Osteoblast (primary cell): ENCODE results near the gene CHD6. TPM values are rescaled to one million over a fixed set of nuclear protein-coding genes. Genes with fewer than 3 reads are reported as not detected.

ENCODE experiments used
- DNase-seq: peaks from one replicate; pipeline ENCODE4 v3.0.0; 2011; ENCODE audit warnings: low spot score, mixed read lengths; ENCODE audit not compliant: insufficient read length; ENCODE audit errors: missing footprints
- H2AFZ ChIP-seq: 2 replicates; pipeline ENCODE4 v1.6.0; 2011; ENCODE audit warnings: mild to moderate bottlenecking, low read length
- H3K27ac ChIP-seq: 2 replicates; pipeline ENCODE4 v1.5.1; 2011; ENCODE audit warnings: mild to moderate bottlenecking, low read depth, low read length, moderate library complexity
- H3K27me3 ChIP-seq: 2 replicates; pipeline ENCODE4 v1.6.0; 2012; ENCODE audit warnings: mild to moderate bottlenecking, control low read depth, inconsistent platforms, low read length, moderate library complexity; ENCODE audit not compliant: insufficient read depth
- H3K36me3 ChIP-seq: 2 replicates; pipeline ENCODE4 v1.5.1; 2011; ENCODE audit warnings: mild to moderate bottlenecking, low read length, control low read depth, moderate library complexity; ENCODE audit not compliant: insufficient read depth
- H3K4me1 ChIP-seq: 2 replicates; pipeline ENCODE4 v1.5.1; 2011; ENCODE audit warnings: mild to moderate bottlenecking, low read length, control low read depth, moderate library complexity; ENCODE audit not compliant: insufficient read depth
- H3K4me2 ChIP-seq: 2 replicates; pipeline ENCODE4 v1.6.0; 2011; ENCODE audit warnings: mild to moderate bottlenecking, low read length; ENCODE audit not compliant: insufficient read depth
- H3K4me3 ChIP-seq: fragments of 200-600 bp; sonication (generic); 3 replicates; pipeline ENCODE4 v1.5.1; 2012; ENCODE audit warnings: mild to moderate bottlenecking, low read length, inconsistent platforms; ENCODE audit not compliant: insufficient read depth
- H3K79me2 ChIP-seq: 2 replicates; pipeline ENCODE4 v1.6.0; 2012; ENCODE audit warnings: mild to moderate bottlenecking, low read length, control low read depth, inconsistent platforms; ENCODE audit not compliant: insufficient read depth
- H3K9me3 ChIP-seq: 2 replicates; pipeline ENCODE4 v1.5.1; 2011; ENCODE audit warnings: low read depth, low read length, control low read depth
- H4K20me1 ChIP-seq: 2 replicates; pipeline ENCODE4 v1.6.0; 2012; ENCODE audit warnings: mild to moderate bottlenecking, low read length, control low read depth; ENCODE audit not compliant: insufficient read depth
- total RNA-seq: library from RNA; depleted of rRNA; stranded (reverse); fragments of >200 nt; gene quantifications from 2 replicates; pipeline ENCODE4 v1.2.3, GENCODE V29; 2012
- TF ChIP-seq, protein P1 (sequence below): IDR thresholded peaks from 2 replicates; pipeline ENCODE4 v1.5.1; 2011; ENCODE audit warnings: mild to moderate bottlenecking, low read depth, low read length, moderate library complexity; ENCODE audit errors: extremely low read depth

Gene CHD6
- total RNA-seq, 1 donor: 32.2 TPM

- H3K27me3 ChIP-seq: no peaks in the 10 kb centered on the region
- peaks cover 6% of the 10 kb centered on the region for H3K4me1 ChIP-seq
- H2AFZ ChIP-seq: no peak overlapping the region
- no peaks in the 10 kb centered on the region for H4K20me1 ChIP-seq
- no peak overlapping the region for H3K4me3 ChIP-seq
- TF ChIP-seq, protein P1, sequence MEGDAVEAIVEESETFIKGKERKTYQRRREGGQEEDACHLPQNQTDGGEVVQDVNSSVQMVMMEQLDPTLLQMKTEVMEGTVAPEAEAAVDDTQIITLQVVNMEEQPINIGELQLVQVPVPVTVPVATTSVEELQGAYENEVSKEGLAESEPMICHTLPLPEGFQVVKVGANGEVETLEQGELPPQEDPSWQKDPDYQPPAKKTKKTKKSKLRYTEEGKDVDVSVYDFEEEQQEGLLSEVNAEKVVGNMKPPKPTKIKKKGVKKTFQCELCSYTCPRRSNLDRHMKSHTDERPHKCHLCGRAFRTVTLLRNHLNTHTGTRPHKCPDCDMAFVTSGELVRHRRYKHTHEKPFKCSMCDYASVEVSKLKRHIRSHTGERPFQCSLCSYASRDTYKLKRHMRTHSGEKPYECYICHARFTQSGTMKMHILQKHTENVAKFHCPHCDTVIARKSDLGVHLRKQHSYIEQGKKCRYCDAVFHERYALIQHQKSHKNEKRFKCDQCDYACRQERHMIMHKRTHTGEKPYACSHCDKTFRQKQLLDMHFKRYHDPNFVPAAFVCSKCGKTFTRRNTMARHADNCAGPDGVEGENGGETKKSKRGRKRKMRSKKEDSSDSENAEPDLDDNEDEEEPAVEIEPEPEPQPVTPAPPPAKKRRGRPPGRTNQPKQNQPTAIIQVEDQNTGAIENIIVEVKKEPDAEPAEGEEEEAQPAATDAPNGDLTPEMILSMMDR: no peak
- no peak for DNase-seq
- H3K9me3 ChIP-seq: no peaks in the 10 kb centered on the region
- H3K27ac ChIP-seq: no peak overlapping the region
- H3K4me2 ChIP-seq: no peak overlapping the region
- no peaks in the 10 kb centered on the region for H3K79me2 ChIP-seq
- H3K36me3 ChIP-seq: peaks cover 6% of the 10 kb centered on the region
Measured at GRCh38 chr20:41497186-41497895, 120.8 kb downstream of the CHD6 start.

GRCh38 chr20:41494451-41494850 lies 123.7 kb downstream of the CHD6 start:
- no peak overlapping the region for H3K27ac ChIP-seq
- H3K27me3 ChIP-seq: no peaks in the 10 kb centered on the region
- H3K4me3 ChIP-seq: no peak overlapping the region

DNA sequence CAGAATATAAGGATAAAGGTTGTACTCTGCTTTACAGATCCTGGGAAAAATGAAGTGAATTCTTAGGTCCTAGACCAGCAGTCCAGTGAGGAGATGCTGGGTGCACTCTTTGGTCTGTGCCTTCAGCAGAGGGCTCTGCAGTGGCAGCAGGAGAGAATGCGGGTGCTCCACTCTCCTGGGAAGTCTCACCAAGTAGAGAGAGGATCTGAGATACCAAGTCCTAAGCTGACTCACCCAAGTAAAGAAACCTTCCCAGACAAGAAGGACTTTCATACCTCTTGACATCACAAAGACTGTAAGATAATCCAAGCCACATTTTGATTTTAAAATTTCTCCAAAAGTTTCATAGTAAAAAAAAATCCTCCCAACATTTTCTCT lies 134.6 kb downstream of the CHD6 start:
- TF ChIP-seq, protein P1: no peak
- peak overlapping the region; percentile 54 for H3K4me2 ChIP-seq
- peaks cover 25% of the 10 kb centered on the region for H3K4me1 ChIP-seq
- no peaks in the 10 kb centered on the region for H3K27me3 ChIP-seq
- no peaks in the 10 kb centered on the region for H3K9me3 ChIP-seq
- H2AFZ ChIP-seq: no peak overlapping the region
- peak overlapping the region; percentile 86 for H3K27ac ChIP-seq
- no peaks in the 10 kb centered on the region for H3K79me2 ChIP-seq
- H4K20me1 ChIP-seq: no peaks in the 10 kb centered on the region
- peaks cover 24% of the 10 kb centered on the region for H3K36me3 ChIP-seq
- H3K4me3 ChIP-seq: no peak overlapping the region
- no peak for DNase-seq

More at GRCh38 chr20:41494451-41494850, 123.7 kb downstream of the CHD6 start:
- no peak overlapping the region for H2AFZ ChIP-seq
- H3K9me3 ChIP-seq: no peaks in the 10 kb centered on the region
- H3K4me1 ChIP-seq: no peaks in the 10 kb centered on the region
- TF ChIP-seq, protein P1: no peak
- DNase-seq: no peak
- H4K20me1 ChIP-seq: no peaks in the 10 kb centered on the region
- no peak overlapping the region for H3K4me2 ChIP-seq
- H3K79me2 ChIP-seq: no peaks in the 10 kb centered on the region
- peaks cover 28% of the 10 kb centered on the region for H3K36me3 ChIP-seq

GRCh38 chr20:41482647-41483552 lies 135.3 kb downstream of the CHD6 start:
- no peak overlapping the region for H2AFZ ChIP-seq
- peaks cover 25% of the 10 kb centered on the region for H3K4me1 ChIP-seq
- TF ChIP-seq, protein P1: no peak
- peaks cover 23% of the 10 kb centered on the region for H3K36me3 ChIP-seq
- peak overlapping the region; percentile 54 for H3K4me2 ChIP-seq
- no peaks in the 10 kb centered on the region for H3K9me3 ChIP-seq
- H3K79me2 ChIP-seq: no peaks in the 10 kb centered on the region
- no peaks in the 10 kb centered on the region for H3K27me3 ChIP-seq
- H4K20me1 ChIP-seq: no peaks in the 10 kb centered on the region
- peak; percentile 65 for DNase-seq
- peak overlapping the region; percentile 86 for H3K27ac ChIP-seq
- H3K4me3 ChIP-seq: no peak overlapping the region
